GM04504 (cell line): Measurements from ENCODE around the gene PLCL1.

Source experiments
- DNase-seq: peaks from one replicate; pipeline ENCODE4 v3.0.0-alpha.2; 2012; ENCODE audit warnings: low read depth

PLCL1 gene

DNA sequence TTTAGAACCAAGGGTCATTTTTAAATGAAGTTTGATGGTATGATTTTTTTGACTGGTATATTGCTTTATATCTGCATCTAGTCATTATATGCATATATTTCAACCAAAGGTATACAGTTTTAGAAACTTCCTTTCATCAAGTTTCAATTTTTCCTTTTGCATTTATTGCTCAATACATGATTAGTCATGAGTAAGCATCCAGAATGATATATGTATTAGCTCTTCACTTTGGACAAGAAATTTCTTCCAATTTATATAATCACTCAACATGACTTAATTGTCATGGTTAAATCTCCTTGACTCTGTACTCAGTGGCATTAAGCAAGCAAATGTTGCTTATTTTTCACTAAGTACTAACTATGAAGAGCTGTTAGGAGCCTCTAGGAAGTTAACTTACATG lies 123.6 kb downstream of the PLCL1 start:
- DNase-seq: no peak

DNA sequence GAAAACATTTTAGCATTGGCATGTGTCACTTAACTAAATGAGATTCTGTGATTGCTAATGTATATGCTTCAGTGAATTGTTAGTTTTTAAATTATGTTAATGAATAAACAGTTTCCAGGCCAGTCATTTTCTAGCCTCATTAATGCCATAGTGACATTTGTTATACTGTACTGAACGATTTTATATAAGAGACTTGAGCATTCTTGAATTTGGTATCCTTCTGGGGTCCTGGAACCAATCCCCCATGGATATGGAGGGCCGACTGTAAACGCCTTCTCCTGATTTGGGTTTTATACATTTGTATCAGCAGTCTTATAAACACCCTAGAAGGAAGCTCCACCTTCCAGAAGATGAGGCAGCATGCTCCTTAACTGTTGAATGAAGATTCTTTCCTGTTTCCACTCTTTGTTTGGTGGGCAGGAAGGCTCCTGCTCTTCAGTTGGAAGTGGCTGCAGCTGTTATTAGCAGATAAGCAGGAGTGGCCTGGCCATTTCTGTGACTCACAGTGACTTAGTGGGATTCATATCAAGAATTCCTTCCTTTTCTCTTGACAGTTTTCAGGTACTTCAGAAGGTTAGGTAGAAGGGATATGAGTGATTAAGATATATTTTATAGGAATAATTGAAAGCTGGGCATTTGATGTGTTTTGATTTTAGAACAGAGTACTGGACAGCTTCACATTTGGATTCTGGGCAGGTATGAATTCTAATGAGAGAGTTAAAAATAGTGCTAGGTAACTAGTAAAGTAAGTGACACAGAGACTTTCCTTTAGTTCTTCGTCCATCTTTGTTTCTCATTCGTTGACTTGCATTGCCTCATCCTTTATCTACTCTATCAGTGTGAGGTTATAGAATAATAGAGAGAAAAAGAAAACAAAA lies 124.9 kb downstream of the PLCL1 start:
- no peak for DNase-seq

DNA sequence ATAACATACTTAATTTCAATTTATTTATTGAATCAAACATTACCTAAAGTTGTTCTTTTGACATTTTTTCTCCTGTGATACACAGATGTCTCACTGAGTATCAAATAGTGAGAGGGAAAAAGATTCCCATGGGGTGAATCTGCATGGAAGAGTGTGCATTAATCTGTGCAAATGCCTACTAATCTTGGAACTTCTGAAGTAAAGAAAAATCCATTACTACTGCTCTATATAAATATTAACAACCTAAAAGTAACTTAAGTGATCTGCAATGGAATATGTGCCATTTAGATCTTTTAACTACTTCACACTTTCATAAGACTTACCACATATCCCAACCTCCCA lies 125.5 kb downstream of the PLCL1 start:
- DNase-seq: no peak

DNA sequence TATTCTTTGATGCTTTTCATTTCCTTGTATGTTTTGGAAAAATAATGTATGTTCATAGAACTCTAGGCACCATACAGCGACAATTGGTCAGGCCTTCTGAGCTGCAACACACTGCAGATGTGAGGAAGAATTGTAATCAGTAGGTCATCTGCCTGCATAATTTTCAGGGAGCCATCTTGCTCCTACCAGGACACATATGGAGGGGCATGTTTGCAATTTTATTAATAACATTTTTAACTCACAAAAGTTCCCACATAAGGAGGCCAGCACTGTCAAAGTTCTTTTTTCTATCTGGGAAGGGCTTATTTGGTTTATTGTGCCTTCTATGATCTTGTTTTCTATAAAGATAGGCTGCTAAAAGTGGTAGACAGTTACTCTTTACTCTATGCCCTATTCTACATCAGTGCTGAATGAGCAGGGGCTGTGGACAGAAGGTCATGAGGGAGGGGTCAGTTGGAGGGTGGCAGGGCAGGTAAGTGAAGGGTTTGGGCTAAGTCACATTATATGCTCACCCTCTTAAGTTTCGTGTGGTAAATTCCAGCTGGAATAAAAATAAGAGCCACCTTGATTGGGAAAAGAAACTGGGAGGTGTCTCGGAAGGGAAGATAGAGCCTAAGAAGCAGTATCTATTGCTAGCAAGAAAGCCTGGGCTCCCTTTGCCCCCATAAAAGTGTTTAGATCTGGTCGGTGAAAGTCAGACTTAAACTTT lies 126.3 kb downstream of the PLCL1 start:
- DNase-seq: no peak

GRCh38 chr2:197931661-197932312 lies 127.4 kb downstream of the PLCL1 start:
- DNase-seq: peak; percentile 58

- no peak for DNase-seq
Observed at GRCh38 chr2:197932374-197932773, 128.0 kb downstream of the PLCL1 start.

- no peak for DNase-seq
Observed at GRCh38 chr2:197934261-197934933, 130.0 kb downstream of the PLCL1 start.

DNA sequence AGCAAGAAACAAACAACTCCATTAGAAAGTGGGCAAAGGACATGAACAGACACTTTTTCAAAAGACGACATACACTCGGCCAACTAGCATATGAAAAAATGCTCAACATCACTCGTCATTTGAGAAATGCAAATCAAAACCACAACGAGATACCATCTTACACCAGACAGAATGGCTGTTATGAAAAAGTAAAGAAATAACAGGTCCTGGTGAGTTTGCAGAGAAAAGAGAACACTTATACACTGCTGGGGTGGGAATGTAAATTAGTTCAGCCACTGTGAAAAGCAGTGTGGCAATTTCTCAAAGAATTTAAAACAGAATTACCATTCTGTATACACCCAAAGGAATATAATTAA lies 130.5 kb downstream of the PLCL1 start:
- DNase-seq: no peak

GRCh38 chr2:197937814-197938213 lies 133.4 kb downstream of the PLCL1 start:
- no peak for DNase-seq

GRCh38 chr2:197938555-197938954 lies 134.2 kb downstream of the PLCL1 start:
- DNase-seq: no peak

- DNase-seq: no peak
Observed at GRCh38 chr2:197939787-197940186, 135.4 kb downstream of the PLCL1 start.

GRCh38 chr2:197940382-197940781 lies 136.0 kb downstream of the PLCL1 start:
- no peak for DNase-seq

- DNase-seq: no peak
Observed at GRCh38 chr2:197941715-197942114, 137.3 kb downstream of the PLCL1 start.

DNA sequence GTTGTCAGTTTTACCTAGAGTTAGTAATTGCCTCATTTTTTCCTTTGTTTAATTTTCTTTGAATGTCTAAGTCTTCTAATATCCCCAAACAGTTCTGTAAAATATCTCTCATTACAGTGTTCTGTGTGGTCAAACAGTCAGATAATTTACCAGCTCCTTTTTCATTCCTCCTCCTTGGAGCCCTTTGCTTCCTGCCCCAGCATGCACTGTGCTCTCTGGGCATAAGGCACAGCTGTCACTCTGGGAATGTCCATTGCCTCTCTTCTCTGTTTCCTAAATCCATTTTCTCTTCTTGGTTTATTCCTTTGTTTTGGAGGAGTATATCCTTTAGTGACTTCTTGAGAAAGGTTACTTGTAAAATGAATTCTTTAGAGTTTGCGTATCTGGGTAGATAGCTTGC lies 139.3 kb downstream of the PLCL1 start:
- no peak for DNase-seq

DNA sequence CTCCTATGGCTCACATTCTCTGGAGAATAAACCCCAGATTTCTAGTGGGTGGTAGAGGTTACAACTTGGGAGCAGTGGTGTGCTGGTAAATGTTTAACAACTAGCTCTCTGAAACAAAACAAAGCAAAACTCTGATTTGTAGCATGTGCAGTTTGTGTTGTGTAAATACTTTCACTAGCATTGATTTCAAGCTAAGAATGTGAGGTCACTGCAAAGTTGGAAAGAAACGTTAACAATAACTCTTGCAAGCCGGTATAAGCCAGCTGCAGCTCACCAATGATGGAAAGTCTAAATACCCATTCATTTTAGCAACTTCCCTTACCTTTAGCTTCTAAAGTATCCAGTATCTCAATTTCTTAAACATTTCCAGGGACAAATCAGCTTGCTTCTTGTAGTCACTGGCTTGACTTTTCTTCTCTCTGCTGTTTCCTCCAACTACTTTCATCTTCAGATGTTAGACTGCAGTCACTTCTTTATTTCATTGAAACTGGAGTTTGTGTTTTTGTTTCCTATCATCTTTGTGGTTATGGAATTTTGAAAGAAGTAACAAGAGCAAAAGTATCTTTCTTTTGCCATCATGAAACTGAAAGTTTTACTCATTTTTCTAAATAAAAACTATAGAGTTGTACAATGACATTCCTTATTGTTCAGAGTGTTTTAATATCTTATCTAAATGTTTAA lies 140.2 kb downstream of the PLCL1 start:
- no peak for DNase-seq

GRCh38 chr2:197946562-197946961 lies 142.2 kb downstream of the PLCL1 start:
- DNase-seq: no peak

DNA sequence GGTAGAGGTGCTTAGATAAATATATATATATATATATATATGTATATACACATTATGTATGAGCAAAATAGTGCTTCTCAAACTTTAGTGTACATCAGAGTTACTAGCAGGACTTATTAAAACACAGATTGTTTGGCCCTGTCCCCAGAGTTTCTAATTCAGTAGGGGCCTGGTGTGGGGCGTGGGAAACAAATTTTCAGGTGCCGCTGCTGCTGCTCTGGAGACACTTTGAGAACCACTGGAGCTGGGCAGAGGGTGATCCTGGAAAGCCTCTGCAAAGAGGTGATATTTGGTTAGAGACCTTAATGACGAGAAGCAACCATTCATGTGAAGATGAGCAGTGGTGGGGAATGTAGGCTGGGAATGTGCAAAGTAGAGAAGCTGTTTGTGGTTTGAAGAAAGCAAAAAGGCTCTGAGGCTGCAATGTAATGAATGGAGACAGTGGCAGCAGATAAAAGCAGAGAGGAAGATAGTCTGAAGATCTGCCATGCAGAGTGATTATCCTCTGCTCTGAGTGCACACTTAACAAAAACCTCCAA lies 142.9 kb downstream of the PLCL1 start:
- DNase-seq: no peak

GRCh38 chr2:197949224-197949623 lies 144.8 kb downstream of the PLCL1 start:
- DNase-seq: no peak

GRCh38 chr2:197950006-197950405 lies 145.6 kb downstream of the PLCL1 start:
- no peak for DNase-seq

DNA sequence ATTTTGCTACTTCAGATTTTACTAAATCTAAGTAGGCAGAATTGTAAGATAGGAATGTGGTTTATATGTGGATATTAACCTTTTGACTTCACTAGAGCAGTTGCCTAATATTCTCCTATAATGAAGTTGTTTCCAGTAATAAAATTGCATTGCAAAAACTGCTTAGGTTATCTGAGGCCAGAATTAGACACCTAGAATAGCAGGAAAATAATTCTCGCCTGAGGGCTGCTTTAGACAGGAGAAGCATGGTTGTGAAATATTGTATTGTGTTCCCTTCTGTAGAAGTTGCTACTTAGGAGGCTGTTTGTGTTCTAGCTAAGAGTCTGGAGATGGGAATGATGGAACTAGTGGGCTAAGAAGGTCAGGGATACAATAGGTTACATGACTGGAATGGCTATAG lies 146.3 kb downstream of the PLCL1 start:
- DNase-seq: no peak

DNA sequence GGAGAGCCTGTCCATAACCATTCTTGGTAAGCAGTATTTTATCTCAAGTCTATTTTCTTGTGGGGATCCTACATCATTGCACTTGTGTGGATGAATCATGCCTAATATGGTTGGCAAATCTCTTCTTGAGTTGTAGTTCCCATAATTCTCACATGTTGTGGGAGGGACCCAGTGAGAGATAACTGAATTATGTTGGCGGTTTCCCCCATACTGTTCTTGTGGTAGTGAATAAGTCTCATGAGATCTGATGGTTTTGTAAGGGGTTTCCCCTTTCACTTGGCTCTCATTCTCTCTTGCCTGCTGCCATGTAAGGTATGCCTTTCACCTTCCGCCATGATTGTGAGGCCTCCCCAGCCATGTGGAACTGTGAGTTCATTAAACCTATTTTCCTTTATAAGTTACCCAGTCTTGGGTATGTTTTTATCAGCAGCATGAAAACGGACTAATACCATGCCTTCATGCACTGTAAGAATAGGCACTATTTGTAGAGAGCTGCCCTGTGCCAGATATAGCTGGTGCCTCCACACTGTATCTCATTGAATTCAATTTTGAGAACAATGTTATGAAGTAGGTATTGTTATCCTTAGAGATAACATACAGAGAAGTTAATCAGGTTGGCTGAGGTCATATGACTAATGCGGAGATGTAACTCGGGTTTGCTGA lies 148.3 kb downstream of the PLCL1 start:
- DNase-seq: no peak
